A549 (cell line): ENCODE measurements around the gene PCSK5.
"Not testable (repeated sequence)": the region's sequence is repeated elsewhere in the genome, so short reads cannot be mapped to it uniquely, and the experiment has no call there.

Experiments
- CTCF ChIP-seq: fragments of >200 bp; sonication (Bioruptor Twin); formaldehyde crosslinking; IDR thresholded peaks from 3 replicates; pipeline ENCODE4 v1.5.1; 2016
- EP300 ChIP-seq, 2 experiments: fragments of >200 bp; sonication (Bioruptor Twin); formaldehyde crosslinking; IDR thresholded peaks; 2 replicates in 1 of 2; 3 replicates in 1 of 2; pipeline ENCODE4 v1.6.1; 2016 to 2017
- JUN ChIP-seq, 2 experiments: fragments of >200 bp; sonication (Bioruptor Twin); formaldehyde crosslinking; IDR thresholded peaks; 2 replicates in 1 of 2; 3 replicates in 1 of 2; pipeline ENCODE4 v1.6.1; 2016 to 2017
- USF2 ChIP-seq: fragments of 450-650 bp; IDR thresholded peaks from 2 replicates; pipeline ENCODE4 v1.6.1; 2014; ENCODE audit warnings: antibody characterized with exemption

GRCh38 chr9:76362332-76363031 is 472.0 kb downstream of the PCSK5 start:
- TF ChIP-seq JUN (IDR thresholded peaks at IDR 0.05); CTCF; USF2; EP300 (IDR thresholded peaks at IDR 0.05): not testable (repeated sequence)
